ENCODE results near the gene SFRP4.

SFRP4 gene

GRCh38 chr7:37924491-37925041 lies 7.9 kb upstream of the SFRP4 start:
- DNase-seq: peak; percentile 51

GRCh38 chr7:37923996-37924395 lies 7.4 kb upstream of the SFRP4 start:
- DNase-seq: no peak

- DNase-seq: no peak
Observed at GRCh38 chr7:37921876-37922275, 5.3 kb upstream of the SFRP4 start.

- peak; percentile 78 for DNase-seq
Observed at GRCh38 chr7:37920849-37921805, 4.5 kb upstream of the SFRP4 start.

GRCh38 chr7:37920305-37920848 lies 3.8 kb upstream of the SFRP4 start, which contains the start of gene EPDR1:
Gene EPDR1, plus strand, starts transcription at chr7:37920640. Its CDS starts 300 bp downstream, at chr7:37920940.
- no peak for DNase-seq

- no peak for DNase-seq
Observed at GRCh38 chr7:37918526-37918925, 1.9 kb upstream of the SFRP4 start.

- DNase-seq: peak; percentile 68
Observed at GRCh38 chr7:37916017-37916672, 472 bp downstream of the SFRP4 start.

GRCh38 chr7:37915438-37915837 lies 1.2 kb downstream of the SFRP4 start:
- peak; percentile 56 for DNase-seq

GRCh38 chr7:37912756-37913155 lies 3.9 kb downstream of the SFRP4 start:
- no peak for DNase-seq

- DNase-seq: no peak
Observed at GRCh38 chr7:37908221-37908788, 8.3 kb downstream of the SFRP4 start.

GRCh38 chr7:37901890-37902524 lies 14.6 kb downstream of the SFRP4 start:
- DNase-seq: no peak

GRCh38 chr7:37901236-37901827 lies 15.3 kb downstream of the SFRP4 start:
- DNase-seq: no peak

- no peak for DNase-seq
Observed at GRCh38 chr7:37899712-37900247, 16.8 kb downstream of the SFRP4 start.

- DNase-seq: no peak
Observed at GRCh38 chr7:37894671-37895070, 21.9 kb downstream of the SFRP4 start.

- no peak for DNase-seq
Observed at GRCh38 chr7:37893359-37893758, 23.3 kb downstream of the SFRP4 start.

GRCh38 chr7:37882086-37882485 lies 34.5 kb downstream of the SFRP4 start:
- no peak for DNase-seq

Measured in right hindlimb (tissue), 1 donor.